ENCODE data around the gene PRKAR2B.

The PRKAR2B gene

DNA sequence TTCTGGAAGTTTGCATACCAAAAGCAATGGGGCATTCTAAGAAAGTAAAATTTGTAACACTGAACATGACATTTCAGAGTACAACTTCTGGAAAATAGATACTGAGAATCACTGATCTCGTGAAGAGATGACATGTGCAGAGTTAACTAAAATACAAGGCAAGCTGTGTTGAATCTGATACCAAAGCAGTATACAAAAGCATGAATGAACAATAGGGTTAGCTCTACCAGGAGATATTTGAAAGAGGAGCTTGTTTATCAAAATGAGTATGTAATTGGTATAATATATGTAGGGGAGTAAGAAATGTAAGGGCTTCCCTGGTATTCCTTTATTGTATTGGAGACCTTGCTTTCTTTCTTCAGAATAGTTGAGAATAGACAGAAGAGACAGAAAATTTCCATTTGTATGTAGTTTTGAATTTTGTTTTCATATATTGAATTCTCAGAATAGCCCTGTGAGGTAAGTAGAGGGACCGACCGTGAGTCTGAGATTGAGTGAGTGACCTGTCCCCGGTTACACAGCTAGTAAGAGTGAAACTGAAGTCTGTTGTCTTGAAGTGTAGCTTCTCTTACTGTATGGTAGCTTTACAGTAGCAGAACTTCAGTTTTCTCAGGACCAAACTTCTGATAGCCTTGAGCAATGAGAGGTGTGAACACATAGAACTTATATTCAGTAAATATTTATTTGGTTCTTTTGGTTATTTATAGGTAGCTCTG is 129.3 kb downstream of the PRKAR2B start:
- DNase-seq (ENCODE audit: low spot score) (no peak), FAIRE-seq (no peak)

DNA sequence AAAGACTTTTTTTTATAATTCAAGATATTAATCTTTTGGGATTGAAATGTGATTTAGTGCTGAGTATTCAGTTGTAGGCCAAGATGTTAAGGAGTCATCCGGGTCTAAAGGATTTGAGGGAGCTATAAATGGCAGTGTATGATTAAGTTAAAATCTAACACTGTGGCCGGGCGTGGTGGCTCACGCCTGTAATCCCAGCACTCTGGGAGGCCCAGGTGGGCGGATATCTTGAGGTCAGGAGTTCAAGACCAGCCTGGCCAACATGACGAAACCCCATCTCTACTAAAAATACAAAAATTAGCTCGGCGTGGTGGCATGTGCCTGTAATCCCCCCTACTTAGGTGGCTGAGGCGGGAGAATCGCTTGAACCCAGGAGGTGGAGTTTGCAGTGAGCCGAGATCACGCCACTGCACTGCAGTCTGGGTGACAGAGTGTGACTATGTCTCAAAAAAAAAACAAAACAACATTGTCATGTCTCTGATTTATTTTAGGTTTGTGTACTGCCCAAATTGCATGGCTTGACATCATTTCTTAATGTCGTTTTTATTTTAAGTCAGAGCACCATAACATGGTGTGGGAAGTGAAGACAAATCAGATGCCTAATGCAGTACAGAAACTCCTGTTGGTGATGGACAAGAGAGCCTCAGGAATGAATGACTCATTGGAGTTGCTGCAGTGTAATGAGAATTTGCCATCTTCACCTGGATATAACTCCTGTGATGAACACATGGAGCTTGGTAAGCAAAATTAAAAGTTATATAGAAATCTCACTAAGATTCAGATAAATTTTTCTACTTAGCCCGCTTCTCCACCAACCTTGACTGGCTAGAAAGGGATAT is 135.0 kb downstream of the PRKAR2B start:
- DNase-seq (ENCODE audit: low spot score) (peak; percentile 55), FAIRE-seq (peak; percentile 83)

DNA sequence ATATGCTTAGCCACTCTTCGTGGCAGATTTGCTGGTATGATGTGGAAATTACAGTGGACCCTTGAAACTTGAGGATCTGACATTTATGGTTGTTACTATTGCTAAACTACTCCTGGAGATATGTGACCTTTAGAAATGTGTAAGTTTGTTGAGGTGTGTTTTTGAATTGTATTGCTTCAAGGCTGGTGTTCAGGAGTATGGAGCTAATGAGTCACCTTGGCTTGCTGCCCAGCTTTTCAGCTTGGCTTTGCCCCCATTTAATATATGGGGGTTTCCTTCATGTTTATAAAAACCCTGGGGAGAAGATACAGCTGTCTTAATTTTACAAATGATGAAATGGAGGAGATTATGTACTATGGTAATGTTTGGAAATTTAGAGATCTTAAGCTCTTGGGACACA is 135.9 kb downstream of the PRKAR2B start:
- DNase-seq (ENCODE audit: low spot score) (peak; percentile 51), FAIRE-seq (peak; percentile 79)

DNA sequence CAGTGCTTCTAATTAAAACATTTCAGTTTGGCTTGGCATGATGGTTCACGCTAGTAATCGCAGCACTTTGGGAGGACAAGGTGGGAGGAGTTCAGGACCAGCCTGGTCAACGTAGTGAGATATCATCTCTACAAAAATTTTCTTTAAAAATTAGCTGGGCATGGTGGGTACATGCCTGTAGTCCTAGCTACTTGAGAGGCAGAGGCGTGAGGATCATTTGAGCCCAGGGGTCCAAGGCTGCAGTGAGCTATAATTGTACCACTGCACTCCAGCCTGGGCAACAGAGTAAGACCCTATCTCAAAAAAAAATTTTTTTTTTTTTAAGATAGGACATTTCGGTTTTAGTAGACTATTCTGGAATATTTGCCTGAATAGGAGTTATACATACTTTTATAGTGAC is 136.7 kb downstream of the PRKAR2B start:
- DNase-seq (ENCODE audit: low spot score) (no peak), FAIRE-seq (no peak)

DNA sequence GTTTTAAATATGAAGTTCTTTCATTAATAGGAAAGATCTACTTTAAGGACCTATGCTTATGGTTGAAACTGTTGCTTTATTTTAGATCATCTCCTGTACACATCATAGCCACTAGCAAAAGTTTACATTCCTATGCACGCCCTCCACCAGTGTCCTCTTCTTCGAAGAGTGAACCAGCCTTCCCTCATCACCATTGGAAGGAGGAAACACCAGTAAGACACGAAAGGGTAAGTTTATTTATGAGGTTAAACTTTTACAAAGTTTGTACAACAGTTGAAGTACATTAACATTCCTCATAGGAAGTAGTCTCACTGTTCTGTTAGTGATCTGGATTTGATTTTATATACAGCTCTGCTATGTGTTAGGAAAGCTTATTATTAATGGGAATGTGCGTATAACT is 141.2 kb downstream of the PRKAR2B start:
- FAIRE-seq (no peak), DNase-seq (ENCODE audit: low spot score) (no peak)

DNA sequence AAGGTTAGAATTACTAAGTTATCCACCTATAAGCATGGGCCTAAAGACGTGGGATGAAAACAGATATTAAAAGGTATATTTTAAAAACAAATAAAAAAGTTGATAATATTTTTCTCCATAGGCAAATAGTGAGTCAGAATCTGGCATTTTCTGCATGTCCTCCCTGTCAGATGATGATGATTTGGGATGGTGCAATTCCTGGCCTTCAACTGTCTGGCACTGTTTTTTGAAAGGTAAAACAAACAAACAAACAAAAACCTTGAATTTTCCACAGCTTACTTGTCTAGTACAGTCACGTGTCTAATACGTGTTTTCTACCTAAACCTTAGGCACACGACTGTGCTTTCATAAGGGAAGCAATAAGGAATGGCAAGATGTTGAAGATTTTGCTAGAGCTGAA is 141.7 kb downstream of the PRKAR2B start:
- FAIRE-seq (no peak), DNase-seq (ENCODE audit: low spot score) (no peak)

DNA sequence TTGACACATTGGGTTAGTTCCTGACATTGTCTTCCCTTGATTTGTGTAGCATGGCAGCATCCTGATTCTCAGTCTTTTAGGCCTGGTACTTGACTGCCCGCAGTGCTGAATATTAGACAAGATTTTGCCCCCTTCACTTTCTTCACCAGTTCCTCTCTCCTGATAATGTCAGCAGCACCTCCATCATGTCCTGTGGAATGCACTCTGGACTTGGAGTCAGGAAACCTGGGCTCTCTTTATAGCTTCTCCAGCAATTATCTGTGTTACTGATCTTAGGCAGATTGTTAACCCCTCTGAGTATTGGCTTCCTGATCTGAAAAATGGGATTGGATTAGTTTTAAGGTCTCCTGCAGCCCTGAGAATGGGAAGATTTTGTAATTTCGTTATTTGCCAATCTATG is 143.3 kb downstream of the PRKAR2B start:
- FAIRE-seq (no peak), DNase-seq (ENCODE audit: low spot score) (no peak)

DNA sequence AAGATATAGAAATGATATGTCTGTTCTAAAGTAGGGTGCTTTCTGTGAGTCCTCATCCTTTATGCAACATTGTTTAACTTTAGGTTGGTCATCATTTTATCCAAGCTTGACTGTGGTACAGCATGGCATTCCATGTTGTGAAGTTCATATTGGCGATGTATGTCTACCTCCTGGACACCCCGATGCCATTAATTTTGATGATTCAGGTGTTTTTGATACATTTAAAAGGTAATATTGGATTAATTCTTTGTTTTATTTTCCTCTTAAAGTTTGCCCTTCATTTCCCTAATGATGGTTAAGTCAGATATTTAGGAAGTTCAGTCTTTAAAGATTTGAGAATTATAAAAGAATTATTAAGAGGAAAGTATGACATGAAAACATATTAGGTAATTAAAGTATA is 145.6 kb downstream of the PRKAR2B start:
- DNase-seq (ENCODE audit: low spot score), result no peak
- peak; percentile 18 for FAIRE-seq

DNA sequence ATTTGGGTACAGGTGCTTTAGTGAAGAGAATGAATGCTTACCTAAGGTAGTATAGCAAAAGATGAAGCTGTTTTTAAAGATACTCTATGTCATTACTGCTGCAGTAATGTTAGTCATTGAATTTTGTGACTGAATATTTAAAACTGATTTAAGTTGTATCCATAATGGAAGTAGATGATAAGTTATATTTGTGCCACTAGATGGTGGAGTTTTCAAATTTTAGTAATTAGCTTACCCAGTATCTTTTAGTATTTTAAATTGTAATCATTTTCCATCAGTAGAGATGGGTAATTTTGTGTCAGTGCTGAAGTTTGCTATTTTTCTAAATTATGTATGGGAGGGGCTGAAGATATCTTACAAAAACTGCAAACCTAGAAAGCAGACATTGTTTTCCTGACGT is 149.5 kb downstream of the PRKAR2B start:
- FAIRE-seq, result no peak
- no peak for DNase-seq (ENCODE audit: low spot score)

DNA sequence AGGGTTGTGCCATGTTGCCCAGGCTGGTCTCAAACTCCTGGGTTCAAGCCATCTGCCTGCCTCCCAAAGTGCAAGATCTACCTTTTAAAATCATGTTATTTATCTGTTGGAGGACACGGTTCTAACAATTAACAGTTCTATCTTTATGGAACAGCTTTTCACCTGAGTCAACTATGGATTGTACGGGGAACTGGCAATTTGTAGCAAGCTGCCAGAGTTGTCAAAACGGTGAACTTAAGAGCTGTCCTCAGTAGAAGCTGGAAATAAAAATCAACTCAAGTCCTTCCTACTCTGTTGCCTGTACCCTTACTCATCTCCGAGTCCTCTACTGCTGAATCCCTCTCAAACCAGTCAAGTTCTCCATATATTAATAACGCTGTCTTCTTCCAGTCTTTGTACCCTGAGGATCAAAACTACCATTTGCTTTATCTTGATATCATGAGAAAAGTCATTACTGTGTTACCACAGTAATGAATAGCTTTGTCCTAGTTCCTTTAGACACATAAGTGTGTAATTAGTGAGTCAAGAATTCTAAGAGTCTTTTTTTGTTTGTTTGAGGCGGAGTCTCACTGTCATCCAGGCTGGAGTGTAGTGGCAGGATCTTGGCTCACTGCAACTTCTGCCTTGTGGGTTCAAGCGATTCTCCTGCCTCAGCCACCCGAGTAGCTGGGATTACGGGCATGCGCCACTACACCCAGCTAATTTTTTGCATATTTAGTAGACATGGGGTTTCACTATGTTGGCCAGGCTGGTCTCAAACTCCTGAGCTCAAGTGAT is 152.5 kb downstream of the PRKAR2B start:
- DNase-seq (ENCODE audit: low spot score) (no peak), FAIRE-seq (no peak)

DNA sequence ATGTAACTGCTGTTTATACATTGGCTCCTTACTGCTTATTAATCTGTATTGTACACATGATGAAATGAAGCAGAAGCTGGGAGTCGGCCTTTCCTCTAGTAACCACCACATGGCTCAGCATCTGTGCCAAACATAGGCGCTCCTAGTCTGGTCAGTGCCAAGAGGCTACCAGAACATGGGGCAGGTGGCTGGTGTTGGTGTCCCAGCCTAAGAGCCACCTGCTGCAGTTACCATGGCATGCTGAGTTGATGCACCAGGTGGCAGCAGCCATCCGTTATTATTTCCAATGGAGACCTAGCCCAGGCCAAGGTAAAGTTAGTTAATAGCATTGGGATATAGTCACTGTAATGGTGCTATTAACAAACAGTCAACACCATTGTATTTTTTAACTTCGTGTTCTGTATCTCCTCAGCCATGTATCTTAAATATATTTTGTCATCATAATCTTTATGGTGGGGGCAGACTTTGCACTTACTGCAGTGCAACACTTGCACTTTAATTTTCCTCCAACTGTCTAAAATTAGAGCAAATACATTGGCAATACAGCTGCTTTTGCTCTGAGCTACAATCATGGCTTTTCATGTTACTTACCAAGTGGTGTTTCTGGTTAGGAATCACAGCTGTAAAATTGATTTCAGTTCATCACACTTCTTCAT is 157.4 kb downstream of the PRKAR2B start:
- no peak for DNase-seq (ENCODE audit: low spot score)
- FAIRE-seq, result no peak

DNA sequence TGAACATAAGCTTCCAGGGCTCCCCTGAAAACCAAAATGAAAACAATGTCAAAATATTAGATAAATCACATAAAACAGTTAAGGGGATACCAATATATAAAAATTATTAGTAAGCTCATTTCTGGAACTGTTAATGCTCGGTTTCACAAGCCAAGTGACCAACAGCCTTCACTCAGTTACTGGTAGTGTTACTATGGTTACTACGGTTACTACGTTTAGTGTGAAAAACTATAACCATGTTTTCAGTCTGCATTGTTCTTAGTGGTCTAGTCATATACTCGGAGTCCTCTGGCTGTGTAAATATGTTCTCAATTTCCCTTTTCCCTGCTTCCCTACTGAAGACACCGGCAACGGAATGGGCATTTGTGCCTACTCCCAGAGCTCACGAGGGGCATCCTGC is 159.1 kb downstream of the PRKAR2B start:
- DNase-seq (ENCODE audit: low spot score) (no peak), FAIRE-seq (no peak)

DNA sequence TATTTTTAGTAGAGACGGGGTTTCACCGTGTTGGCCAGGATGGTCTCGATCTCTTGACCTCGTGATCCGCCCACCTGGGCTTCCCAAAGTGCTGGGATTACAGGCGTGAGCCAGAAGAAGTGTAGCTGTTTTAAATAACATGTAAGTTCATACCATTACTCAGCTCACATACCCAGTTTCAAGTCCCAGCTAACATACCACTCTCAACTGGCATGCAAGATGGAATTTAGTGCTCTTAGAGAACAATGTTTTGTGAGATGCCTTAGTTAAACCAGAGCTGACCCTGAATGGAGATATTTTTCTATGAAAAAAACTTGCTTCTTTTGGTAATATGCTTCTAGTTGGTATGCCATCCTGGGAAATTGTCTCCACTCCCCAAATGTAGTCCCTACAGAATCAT is 161.6 kb downstream of the PRKAR2B start:
- FAIRE-seq (no peak), DNase-seq (ENCODE audit: low spot score) (no peak)

DNA sequence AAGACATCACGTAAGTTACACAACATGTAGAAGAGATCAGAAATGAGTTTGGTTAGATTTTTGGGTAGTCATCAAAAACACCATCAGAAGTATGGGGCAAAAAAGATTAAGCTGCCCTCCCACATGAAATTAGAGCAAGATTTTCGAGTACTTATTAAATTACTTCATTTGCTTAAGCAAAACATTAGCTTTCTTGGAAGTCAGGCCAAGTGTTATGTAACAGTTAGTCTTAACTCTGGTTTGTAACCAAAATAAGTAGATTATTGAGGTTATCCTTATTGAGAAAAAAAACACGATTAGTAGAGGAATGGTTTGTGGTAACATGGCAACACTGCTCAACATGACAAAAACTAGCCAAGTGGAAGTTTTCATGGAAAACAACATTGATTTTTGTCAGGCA is 162.2 kb downstream of the PRKAR2B start:
- DNase-seq (ENCODE audit: low spot score), result no peak
- no peak for FAIRE-seq

DNA sequence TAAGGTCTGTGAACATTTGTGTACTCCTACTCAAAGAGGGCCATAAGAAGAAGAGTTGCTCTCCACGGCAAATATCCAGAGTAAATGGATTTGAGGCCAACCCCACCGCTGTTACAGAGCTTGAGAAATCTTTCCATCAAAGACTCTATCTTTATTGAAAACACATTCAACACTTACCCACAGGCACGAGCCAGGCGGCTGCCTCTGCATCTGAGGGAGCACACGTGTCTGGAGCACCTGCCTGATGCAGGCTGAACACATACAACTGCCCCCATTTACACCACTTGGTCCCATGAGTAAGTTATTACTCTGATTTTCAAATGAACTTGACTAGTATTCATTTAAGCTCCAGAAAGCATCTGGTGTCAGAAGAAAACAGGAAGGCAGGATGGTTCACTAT is 163.0 kb downstream of the PRKAR2B start:
- FAIRE-seq (no peak), DNase-seq (ENCODE audit: low spot score) (no peak)

DNA sequence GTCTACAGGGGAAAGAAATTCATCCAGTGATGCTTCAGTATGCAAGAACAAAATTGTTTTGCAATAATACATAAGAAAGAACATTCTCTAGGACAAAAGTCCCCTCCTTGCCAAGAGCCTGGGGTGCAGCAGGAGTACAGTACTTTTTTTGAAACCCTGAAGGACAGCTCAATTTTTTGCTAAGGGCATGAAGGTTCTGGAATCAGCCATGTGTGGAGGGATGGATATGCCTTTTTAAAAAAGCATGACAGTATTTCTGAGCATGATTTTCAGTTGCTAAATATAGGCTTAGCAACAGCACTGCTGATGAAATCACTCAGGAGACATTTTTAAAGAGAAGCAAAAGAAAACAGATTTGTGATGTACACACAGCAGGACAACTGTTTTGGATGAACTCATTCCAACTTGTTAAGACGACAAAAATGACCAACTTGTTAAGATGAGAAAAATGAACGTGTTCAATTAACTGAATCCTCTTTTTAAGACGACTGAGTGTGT is 163.6 kb downstream of the PRKAR2B start:
- DNase-seq (ENCODE audit: low spot score) (no peak), FAIRE-seq (no peak)

DNA sequence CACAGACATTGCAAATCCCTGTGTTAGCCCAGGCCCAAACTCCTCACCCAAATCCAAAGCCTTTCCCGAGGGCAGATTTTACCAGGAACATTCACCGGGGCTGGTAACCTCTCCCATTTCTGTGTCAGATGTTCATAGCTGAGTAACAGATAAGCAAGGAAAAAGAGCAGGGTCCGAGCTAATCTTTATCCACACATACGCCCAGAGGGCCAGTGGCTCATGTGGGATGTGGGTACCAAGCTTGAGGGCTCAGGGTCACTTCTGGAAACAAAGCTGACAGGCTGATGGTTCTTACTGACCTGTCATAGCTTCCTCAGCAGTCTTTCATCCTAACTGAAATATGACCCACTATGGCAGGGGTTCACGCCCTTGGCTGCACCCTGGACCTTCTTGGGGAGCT is 164.1 kb downstream of the PRKAR2B start:
- DNase-seq (ENCODE audit: low spot score), result no peak
- FAIRE-seq, result no peak

DNA sequence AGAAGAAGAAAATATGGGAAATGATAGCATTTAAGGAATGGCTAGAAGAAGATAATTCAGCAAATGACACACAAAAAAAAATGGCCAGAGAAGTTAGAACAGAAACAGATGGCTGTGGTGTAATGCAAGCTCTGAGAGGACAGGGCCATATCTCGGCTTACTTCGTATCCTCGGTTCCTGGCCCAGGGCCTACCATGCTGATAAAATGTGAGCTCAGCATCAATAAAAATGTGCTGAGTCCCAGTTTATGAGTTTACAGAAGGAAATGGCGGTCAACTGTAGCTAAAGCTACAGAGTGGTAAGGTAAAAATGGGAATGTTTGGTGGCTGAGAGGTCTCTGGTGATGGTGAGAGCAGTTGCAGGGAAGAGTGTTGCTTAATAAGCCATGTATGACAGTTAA is 165.1 kb downstream of the PRKAR2B start:
- FAIRE-seq (no peak), DNase-seq (ENCODE audit: low spot score) (no peak)

DNA sequence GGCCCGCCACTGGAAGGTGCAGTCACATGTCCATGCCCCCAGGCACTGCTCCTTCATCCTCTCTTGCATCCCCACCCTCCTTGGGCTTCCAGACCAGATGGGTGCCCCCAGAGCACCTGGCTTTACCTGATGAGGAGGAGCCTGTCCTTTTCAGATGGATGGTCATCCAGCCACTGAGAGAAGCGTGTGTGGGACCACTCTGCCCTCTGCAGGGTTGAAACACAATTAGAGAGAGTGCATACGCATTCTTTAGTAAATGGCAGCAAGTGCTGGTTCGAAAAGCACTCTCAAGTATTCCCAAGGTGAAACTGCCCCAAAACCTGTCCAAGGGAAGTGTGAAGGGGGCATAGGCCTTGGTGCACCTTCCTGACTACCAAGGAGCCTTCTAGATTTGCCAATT is 165.9 kb downstream of the PRKAR2B start:
- DNase-seq (ENCODE audit: low spot score) (no peak), FAIRE-seq (no peak)

Measured in RCC 7860 (cell line).